Measurements from ENCODE around the gene EHD4.
A peak's percentile ranks its signal among the peaks of the same experiment; 100 is the strongest.

Gene EHD4

DNA sequence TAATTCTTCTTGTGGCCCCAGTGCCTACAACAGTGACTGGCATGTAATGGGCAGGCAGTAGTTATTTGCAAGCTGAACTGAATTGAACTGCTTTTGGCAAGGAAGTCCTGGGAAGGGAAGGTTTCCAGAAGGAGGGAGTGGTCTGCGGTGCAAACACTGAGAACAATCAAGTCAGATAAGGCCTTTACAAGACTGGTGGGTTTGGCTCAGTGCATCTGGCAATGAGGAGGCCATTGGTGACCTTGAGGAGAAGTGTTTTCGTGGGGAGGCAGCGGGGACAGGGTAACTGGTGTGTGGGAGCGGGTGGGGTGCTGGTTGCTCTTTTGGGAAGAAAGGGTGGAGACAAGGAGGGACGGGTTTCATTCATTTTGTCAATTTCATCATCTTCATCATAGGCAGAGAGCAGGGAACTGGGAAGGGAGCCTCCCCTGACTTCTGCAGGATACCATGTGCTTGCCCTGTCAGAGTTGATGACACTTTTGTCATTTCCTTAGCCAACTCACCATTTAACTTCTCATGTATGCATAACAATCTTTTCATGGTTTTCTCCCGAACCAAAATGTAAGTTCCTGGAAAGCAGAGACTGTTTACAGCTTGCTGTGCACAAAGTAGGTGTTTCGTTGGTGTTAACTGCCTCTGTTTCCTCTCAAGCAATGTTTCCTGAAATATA lies 8.4 kb upstream of the EHD4 start:
- no peak for DNase-seq (ENCODE audit: low spot score)

DNA sequence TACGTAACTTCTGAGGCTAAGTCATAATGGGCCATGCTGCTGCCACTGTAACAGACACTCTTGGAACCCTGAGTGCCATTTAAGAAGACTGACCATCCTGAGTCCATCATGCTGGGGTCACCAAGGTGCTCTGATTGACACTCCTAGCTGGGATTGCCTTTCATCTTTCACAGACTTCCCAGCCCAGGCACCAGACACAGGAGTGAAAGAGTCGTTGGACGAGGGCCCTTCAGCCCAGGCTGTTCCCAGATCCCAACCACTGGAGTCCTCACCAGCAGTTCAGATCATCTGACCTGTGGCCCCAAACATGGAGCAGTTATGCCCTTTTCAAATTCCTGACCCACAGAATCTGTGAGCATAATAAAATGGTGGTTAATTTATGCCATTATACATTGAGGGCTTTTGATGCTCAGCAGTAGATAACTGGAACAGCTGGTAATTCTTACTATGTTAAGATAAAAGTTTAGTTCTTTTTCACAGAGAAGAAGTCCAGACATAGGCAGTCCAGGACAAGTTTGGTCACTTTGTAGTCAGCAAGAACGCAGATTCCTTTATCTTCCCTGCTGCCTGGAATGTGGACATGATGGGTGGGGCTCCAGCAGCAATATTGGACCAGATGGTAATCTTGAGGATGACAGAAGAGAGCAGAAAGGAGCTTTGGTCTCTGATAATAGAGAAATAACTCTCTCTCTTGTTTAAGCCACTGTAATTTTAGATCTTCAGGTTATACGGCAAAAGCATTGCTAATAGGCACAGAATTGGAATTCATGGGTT lies 7.3 kb upstream of the EHD4 start:
- DNase-seq (ENCODE audit: low spot score): no peak

DNA sequence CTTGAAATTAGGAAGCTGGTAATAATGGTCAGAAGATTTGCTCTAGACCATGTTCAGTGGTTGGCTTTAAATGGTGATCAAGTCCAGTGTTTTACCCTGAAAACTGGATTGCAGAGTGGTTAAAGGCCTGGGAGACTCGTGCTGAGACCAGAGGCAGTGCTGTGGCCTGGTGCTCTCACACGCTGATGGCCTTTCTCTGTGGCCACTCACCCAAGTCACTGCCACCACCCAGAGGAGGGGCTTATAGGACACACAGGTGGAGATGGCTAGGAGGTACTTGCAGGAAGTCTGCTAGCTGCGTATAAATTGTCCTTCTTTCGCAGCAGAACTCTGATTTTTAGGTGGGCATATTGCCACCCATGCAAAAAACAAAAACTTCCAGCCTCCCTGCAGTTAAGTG lies 6.2 kb upstream of the EHD4 start:
- no peak for DNase-seq (ENCODE audit: low spot score)

DNA sequence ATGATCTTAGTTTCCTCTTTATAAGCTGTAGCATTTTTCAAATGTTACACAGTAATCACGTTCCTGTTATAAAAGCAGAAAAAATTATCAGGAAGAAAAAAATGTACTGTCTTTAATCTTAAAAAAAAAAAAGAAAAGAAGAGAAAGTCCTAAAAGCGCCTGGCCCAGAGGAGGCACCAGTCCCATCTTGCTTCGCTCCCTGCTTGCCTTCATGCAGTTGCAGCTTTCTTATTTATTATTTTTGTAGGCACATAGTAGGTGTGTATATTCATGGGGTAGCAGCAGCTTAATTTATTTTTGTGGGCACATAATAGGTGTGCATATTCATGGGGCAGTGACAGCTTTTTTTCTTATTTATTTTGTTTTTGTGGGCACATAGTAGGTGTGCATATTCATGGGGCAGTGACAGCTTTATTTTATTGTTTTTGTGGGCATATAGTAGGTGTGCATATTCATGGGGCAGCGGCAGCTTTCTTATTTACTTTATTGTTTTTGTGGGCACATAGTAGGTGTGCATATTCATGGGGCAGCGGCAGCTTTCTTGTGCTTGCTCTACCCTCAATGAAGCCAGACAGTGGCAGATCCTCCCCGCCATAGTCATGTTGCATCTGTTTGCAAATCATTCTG lies 5.5 kb upstream of the EHD4 start:
- no peak for DNase-seq (ENCODE audit: low spot score)

DNA sequence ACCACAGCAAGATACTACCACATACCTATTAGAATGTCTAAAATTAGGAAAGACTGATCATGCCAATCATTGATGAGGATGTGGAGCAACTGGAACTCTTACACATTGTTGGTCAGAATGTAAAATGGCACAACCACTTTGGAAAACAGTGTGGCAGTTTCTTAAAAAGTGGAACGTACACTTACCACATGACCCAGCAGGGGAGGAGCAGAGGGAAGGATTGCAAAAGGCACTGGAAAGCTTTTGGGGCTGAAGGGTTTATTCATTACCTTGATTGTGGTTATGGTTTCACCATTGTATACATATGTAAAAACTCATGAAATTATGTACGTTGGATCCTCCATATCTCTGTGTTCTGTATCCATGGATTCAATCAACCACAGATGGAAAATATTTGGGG lies 3.3 kb upstream of the EHD4 start:
- no peak for DNase-seq (ENCODE audit: low spot score)

DNA sequence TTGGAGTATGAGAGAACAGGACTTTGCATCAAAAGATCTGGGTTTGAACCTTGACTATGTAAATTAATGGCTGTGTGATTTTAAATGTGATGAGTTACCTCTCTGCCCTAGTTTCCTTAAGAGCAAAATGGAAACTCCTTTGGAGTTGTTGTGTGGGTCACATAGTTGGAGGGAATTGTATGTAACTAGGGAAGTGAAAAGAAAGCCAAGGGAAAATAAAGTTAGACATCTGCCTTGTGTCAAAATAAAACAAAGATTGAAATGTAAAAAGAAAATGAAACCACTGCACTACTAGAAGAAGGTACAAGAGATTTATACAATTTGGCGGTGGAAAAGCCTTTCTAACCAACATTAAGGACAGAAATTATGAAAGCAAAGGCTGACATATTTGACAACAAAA lies 1.7 kb upstream of the EHD4 start:
- DNase-seq (ENCODE audit: low spot score): no peak

DNA sequence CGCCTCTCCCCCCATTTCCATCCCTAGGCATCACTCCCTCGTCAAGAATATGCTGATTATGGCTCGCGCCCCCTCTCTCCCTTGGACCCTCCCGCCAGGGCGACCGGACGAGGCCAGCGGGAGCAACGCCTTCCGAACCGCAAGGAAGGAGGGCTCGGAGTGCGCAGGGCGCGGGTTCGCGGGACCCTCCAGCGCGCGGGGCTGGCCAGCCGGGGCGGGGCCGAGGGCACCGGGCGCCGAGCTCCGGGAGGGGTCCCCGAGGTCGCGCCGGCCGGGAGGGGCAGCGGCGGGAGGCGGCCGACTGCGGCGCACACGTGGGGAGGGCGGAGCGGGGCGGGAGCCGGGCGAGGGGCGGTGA lies 483 bp downstream of the EHD4 start:
- no peak for DNase-seq (ENCODE audit: low spot score)

DNA sequence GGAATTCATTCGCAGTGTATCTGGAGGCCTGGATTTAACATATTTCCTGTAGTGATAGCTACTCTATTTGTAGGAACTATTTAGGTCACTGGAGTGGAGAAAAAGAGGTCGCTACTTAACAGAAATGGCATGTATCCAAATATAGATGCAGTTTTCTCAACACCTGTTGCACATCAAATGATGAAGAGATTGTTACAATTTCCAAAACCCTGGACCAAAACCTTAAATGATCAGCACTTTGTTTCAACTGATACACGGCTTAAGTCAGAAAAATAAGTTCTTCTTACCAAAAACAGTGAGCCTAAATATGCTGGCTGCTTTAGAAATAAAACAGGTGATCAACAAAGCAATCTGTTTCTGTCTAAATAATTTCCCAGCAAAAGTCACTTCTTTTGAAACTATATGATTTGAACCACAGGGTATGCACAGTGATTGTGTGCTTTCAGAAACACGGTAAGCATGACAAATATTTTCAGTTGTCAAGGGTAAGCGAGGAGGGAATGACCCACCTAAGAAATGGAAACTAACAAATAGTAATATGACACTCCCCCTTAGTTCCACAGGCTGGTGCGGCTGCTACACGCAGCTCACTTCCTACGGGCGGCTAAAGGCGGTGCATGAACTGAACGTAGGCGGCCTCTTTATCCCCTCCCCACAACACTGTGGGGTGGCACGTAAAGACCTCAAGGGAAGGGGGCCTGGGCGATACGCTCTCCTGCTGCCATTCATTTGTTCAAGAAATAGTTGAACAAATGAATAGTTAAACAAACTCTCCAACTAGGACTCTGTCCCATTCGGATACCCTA lies 1.1 kb downstream of the EHD4 start:
- DNase-seq (ENCODE audit: low spot score): peak; percentile 40

DNA sequence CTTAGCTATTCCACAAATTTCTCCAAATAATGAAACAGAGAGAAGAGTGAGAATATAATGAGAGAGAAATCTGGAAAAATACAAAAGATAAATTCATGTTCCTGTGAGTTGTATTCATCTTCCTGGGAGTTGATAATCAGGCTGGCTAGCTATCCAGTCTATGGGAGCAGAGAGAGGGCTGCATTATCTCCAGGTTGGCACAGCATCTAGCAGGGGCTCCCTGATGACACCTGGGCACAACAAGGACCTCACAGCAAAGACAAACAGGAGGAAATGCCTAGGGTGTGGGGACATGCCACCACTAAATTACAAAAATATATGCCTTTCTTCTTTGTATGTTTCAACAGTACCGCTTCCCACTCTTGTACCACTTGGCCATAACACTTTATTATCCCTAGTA lies 1.9 kb downstream of the EHD4 start:
- no peak for DNase-seq (ENCODE audit: low spot score)

DNA sequence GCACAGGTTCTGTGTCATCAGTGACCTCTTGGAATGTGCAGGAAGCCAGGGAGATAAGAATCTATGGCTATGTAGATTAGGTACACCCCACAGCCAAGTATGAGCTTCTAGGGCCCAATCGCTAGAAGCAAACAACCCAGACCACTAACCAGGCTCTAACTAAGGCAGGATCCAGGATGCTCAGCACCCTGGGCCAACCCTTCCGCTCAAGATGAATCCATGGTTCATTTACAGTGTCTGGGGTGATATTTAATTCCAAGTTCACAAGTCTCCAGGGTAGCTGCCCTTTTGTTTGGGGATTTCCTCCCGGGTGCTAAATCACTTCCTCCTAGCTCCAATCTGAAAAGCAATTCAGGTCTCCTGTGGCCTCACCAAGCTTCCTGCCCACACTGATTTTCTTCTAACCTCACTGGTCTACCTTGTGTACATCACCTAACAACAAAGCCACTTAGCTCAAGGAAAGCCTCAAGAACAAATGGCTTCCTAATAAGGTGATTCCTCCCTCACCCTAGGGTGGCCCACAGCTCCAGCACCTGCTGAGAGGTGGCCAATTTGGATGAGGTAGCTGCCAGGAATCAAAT lies 2.4 kb downstream of the EHD4 start:
- no peak for DNase-seq (ENCODE audit: low spot score)

DNA sequence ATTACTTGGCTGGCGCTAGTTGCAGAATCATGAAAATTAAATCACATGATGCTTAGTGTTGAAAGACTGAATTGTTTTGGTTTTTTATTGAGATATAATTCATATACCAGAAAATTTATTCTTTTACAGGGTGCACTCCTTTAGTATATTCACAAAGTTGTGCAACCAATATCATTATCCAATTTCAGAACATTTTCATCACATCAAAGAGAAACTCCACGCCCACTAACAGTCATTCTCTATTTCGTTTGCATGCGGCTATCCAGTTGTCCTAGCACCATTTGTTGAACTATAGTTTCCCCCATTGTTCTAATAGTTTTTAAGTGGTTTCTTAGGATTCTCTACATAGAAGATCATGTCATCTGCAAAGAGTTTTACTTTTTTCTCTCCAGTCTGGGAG lies 3.7 kb downstream of the EHD4 start:
- no peak for DNase-seq (ENCODE audit: low spot score)

DNA sequence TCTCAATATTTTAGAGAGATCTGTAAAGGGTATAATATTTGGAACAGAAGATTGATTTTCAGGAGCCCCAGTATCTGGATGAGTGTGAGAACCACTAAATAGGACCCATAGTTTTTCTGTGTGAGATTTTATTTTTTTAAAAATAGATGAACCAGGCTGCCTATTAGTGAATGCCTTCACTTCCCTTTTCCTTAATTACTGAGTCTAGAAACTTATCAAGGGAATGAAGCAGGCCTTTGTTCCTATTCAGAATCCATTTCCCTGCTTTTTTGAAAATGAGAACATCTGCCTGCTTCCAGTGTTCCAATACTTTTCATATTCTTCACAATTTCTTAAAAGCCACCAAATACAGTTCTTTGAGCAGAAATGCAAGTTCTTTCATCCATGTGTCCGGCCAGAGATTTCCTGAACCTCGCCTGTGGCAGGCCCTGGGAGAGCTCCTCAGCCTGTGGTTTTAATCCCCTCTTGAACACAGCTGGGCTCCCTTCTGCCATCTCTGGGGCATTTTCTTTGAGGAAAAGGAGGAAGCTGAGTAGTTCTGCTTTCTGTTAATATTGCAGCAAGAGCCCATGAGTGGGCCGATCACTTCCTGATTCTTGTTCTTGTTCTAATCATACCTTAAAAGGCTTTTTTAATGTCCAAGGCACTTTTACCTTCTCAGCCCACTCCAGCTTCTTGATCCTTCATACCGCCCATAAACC lies 4.7 kb downstream of the EHD4 start:
- DNase-seq (ENCODE audit: low spot score): no peak

DNA sequence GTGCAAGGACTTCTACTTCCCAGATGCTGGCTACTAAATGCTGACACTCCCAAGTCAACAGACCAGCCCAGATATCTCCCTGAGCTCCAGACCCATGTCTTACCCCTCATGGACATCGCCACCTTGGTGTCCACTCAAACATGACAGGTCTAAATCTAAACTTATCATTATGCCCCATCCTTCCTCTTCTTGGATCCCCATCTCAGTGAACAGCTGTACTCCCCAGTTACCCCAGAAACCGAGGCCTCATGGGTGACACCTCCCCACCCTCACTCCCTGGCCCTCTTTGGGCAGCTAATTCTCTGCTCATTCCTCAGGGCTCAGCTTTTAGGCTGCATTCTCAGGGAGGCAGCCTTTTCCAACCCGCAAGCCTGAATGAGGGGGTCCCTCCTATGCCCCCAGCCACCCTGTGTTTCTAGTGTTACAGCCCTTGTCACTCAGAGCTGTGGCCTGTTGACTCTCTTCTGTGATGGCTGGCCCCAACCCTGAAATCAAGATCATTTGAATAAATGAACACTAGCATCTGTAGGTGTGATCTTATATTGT lies 5.4 kb downstream of the EHD4 start:
- DNase-seq (ENCODE audit: low spot score): no peak

DNA sequence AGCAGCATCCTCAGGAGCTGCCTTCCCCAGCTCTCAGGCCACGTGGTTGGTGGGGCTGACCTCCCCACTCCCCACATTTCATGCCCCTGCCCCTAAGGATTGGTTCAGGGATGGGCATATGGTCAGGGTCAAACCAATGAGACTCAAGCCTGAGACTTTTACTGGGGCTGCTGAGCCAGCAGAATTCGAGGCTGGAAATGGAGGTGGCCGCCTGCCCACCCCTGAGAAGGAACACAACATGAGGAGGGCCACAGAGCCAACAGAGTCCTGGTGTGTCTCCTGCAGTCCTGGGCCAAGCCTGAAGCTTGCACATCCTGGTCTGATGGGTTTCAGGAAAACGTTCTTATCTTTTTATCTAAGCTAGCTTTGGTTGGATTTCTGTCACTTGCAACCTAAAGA lies 5.9 kb downstream of the EHD4 start:
- DNase-seq (ENCODE audit: low spot score): no peak

DNA sequence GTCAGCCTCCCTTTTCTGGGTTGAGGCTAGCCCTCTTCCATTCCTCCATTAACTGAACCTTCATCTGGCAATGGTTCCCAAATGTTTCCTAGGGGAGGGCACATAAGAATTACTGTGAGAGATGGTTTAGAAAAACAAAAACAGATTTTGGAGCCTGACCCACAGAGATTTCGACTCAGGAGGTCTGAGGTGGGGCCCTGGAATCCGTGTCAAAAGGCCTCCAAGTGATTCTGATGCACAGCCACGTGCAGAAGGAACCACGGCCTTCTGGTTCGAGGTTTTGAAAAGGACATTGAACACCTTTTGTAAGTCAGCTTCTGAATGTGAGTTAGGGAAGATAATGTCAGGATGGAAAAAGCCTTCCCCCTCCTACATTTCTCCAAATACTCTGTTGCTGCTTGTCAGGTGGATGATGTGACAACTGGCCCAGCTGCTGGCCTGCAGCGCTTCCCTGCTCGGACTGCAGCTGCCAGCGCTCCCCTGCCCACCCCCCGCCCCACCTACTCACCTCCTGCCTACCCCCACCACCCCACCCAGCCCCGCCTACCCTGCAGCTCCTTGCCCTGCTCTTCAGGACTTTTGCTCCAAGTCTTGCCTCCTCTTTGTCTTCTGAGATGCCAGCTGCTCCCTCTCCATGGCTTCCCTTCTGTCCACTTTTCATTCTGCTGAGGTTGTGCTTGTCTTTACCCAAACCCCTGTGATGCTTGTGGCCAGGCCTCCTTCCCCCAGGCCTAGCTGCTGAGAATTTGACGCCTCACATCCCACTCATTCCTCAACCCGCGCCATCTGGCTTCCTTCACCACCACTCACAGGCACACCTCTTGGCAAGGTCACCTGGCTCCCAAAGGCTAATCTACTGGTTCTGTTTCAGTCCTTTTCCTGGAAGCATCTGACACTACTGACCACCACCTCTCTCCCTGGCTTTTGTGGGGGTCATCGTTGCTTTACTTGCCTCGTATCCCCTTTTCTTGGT lies 6.6 kb downstream of the EHD4 start:
- peak; percentile 25 for DNase-seq (ENCODE audit: low spot score)

DNA sequence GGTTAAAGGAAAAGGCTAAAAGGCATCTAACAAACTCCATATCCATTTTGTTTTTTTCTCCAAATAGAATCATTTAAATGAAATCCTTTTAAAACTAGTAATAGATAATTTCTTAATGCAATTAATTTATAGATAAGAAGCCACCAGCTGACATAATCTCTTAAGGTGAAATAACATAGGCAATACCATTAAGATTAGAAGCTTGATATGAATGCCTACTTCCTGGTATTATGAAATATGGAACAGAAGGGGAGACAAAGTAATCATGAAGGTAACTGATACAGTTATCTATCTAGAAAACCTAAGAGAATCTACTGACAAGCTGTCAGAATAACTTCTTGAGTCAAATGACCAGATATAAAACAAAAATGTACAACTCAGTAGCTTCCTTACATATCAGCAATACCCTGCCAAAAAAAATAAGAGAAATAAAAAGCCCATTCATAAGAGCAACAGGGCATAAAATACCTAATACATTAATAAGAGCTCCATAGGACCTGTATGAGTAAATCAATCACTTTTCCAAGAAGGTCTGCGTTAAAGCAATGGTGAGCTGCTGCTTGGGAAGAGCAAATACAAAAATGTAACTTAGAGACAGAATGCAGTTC lies 10.7 kb downstream of the EHD4 start:
- DNase-seq (ENCODE audit: low spot score): no peak

DNA sequence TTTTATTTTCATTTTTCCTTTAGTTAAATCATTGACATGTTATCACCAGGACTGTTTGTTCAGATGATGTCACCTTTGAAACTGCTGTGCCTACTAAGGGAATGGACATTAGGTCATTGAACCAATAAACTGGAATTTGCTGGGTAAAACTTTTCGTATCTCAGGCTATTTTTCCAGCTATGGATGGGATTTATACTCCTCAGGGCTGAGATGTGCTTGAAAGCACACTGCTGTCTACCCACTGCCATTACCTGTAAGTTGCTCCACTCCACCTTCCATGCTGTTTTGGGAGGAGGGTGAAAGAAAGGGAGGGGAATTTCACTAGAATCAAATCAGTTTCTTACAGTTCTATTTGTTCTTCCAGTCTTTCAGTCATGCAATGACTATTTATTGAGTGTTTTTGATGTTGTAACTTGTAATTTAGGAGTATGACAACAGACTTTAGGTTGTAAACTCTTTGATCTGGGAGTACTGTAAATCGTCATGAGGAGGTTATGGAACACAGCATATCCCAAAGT lies 11.3 kb downstream of the EHD4 start:
- no peak for DNase-seq (ENCODE audit: low spot score)

DNA sequence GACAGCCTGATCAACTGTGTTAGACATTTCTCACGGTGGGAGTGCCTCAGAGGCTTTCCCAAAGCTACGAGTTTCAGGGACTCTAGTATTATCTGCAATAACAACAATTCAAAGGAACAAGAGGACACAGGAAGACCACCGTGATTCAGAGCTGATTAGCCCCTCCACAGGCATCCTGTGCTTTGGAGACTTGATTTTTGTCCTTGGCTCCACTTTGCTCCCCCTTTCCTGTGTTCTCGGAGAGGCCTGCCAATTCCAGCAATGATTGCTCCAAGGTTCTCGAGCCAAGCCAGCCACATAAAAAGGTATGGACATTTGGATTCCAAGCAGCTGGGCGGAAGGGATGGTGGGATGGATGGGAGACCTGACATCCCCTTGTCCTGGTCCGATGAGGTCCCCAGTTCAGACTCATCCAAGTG lies 14.3 kb downstream of the EHD4 start:
- DNase-seq (ENCODE audit: low spot score): no peak

Measured in SK-N-DZ (cell line).